GM13976 (cell line): ENCODE measurements around the gene CUL9.

ENCODE experiments used
- DNase-seq: peaks from one replicate; pipeline ENCODE4 v3.0.0; 2012; ENCODE audit warnings: low spot score
- CTCF ChIP-seq: IDR thresholded peaks from 2 replicates; pipeline ENCODE4 v1.5.1; 2012; ENCODE audit warnings: borderline replicate concordance, mild to moderate bottlenecking; ENCODE audit not compliant: insufficient read depth; ENCODE audit errors: extremely low read depth, missing control alignments, control extremely low read depth
- in situ Hi-C: fragments of 300-500 bp; cut with MboI; formaldehyde crosslinking; loops from one replicate; pipeline ENCODE4 v1.12.0; 2022; ENCODE audit warnings: low sequenced_read_pairs, mixed read lengths, inconsistent platforms; ENCODE audit not compliant: unreplicated experiment

The CUL9 gene

GRCh38 chr6:43199912-43200311, 17.9 kb downstream of the CUL9 start:
- in situ Hi-C loops, result no loop called here
- no peak for TF ChIP-seq CTCF
- no peak for DNase-seq

- in situ Hi-C loops, result no loop called here
- DNase-seq, result no peak
- no peak for TF ChIP-seq CTCF
Observed at GRCh38 chr6:43200541-43200940, 18.5 kb downstream of the CUL9 start.

GRCh38 chr6:43202451-43202850, 20.5 kb downstream of the CUL9 start:
- in situ Hi-C loops, result no loop called here
- TF ChIP-seq CTCF, result no peak
- DNase-seq, result no peak

GRCh38 chr6:43203029-43203717, 21.2 kb downstream of the CUL9 start:
- no peak for DNase-seq
- no peak for TF ChIP-seq CTCF
- in situ Hi-C loops, result no loop called here

GRCh38 chr6:43203718-43204095, 21.7 kb downstream of the CUL9 start:
- in situ Hi-C loops, result no loop called here
- DNase-seq, result no peak
- TF ChIP-seq CTCF, result no peak

- in situ Hi-C loops, result no loop called here
- no peak for DNase-seq
- TF ChIP-seq CTCF, result no peak
Observed at GRCh38 chr6:43204271-43205105, 22.5 kb downstream of the CUL9 start.
